Natural killer cell (primary cell): Measurements from ENCODE around the gene PIK3R5. TPM values are rescaled to one million over a fixed set of nuclear protein-coding genes. Genes with fewer than 3 reads are reported as not detected.

Experiments
- ATAC-seq, 3 donors: fragments of 150-1000 bp in 2 of 3; fragments of 200-7000 bp in 1 of 3; cut with Tn5 transposase; 1 replicate in 1 of 3; 2 replicates in 2 of 3; pipeline ENCODE4 v1.10.0; 2021; ENCODE audit warnings: mild to moderate bottlenecking in 2 of 3, moderate library complexity in 2 of 3
- DNase-seq, 2 donors: peaks; one replicate each; pipeline versions ENCODE4 v3.0.0 to v3.0.0-alpha.2; 2013 to 2021; ENCODE audit warnings: mixed read lengths in 1 of 2
- H3K27ac ChIP-seq: one replicate; pipeline ENCODE4 v1.5.1; 2013; ENCODE audit warnings: mild to moderate bottlenecking, low read length
- H3K27me3 ChIP-seq: one replicate; pipeline ENCODE4 v1.6.1; 2013; ENCODE audit warnings: low read length; ENCODE audit not compliant: control insufficient read depth, insufficient read depth
- H3K36me3 ChIP-seq: one replicate; pipeline ENCODE4 v1.6.1; 2013; ENCODE audit warnings: low read length; ENCODE audit not compliant: control insufficient read depth, insufficient read depth
- H3K4me1 ChIP-seq: one replicate; pipeline ENCODE4 v1.6.1; 2013; ENCODE audit warnings: low read length; ENCODE audit not compliant: control insufficient read depth, insufficient read depth
- H3K4me3 ChIP-seq: one replicate; pipeline ENCODE4 v1.5.1; 2013; ENCODE audit warnings: low read length
- H3K9me3 ChIP-seq: one replicate; pipeline ENCODE4 v1.6.1; 2013; ENCODE audit warnings: low read length; ENCODE audit not compliant: control insufficient read depth, insufficient read depth
- H3K27ac Mint-ChIP-seq, 2 donors: one replicate each; pipeline ENCODE4 v1.8.0; 2022; ENCODE audit warnings: mild to moderate bottlenecking in 2 of 2, mixed read lengths in 2 of 2, moderate library complexity in 1 of 2
- H3K27me3 Mint-ChIP-seq, 2 donors: one replicate each; pipeline ENCODE4 v1.8.0; 2022; ENCODE audit warnings: low read depth in 2 of 2, mixed read lengths in 2 of 2
- H3K36me3 Mint-ChIP-seq: one replicate; pipeline ENCODE4 v1.8.0; 2022; ENCODE audit warnings: mixed read lengths
- H3K4me1 Mint-ChIP-seq, 2 donors: one replicate each; pipeline ENCODE4 v1.8.0; 2022; ENCODE audit warnings: mixed read lengths in 2 of 2
- H3K4me3 Mint-ChIP-seq: one replicate; pipeline ENCODE4 v1.8.0; 2022; ENCODE audit warnings: mild to moderate bottlenecking, moderate library complexity, mixed read lengths
- H3K9me3 Mint-ChIP-seq, 2 donors: one replicate each; pipeline ENCODE4 v1.8.0; 2022; ENCODE audit warnings: mixed read lengths in 2 of 2
- WGBS: methylation state at CpG from one replicate; pipeline ENCODE4 v1.1.7; 2013; ENCODE audit warnings: missing lambda C conversion rate; ENCODE audit not compliant: insufficient coverage; 5-methylcytosine and 5-hydroxymethylcytosine counted together
- intact Hi-C: fragments of 100-400 bp; cut with micrococcal nuclease; formaldehyde crosslinking; loops from one replicate; pipeline ENCODE4 v1.14.2; 2022
- total RNA-seq, 4 donors: library from RNA; stranded (reverse); fragments of 120-200 nt in 1 of 4; gene quantifications; one replicate each; pipeline versions ENCODE4 v1.2.3 to v1.2.4, GENCODE V29; 2013 to 2022
- TF ChIP-seq, protein P1 (sequence below): fragments of 200-600 bp; IDR thresholded peaks from one replicate; pipeline ENCODE4 v1.8.0; 2022; ENCODE audit warnings: antibody characterized with exemption

Gene PIK3R5
- total RNA-seq, 3 donors from 2014 or later (not counting 1 experiment from before 2014, with no cell fraction given) = 254 to 364 (median 348) TPM

- Mint-ChIP-seq H3K9me3 (no peaks in the 10 kb centered on the region), H3K36me3 (peaks cover 7% of the 10 kb centered on the region), H3K27me3 (no peaks in the 10 kb centered on the region), H3K4me3 (no peak overlapping the region), H3K4me1 (peaks cover 68 to 79% of the 10 kb centered on the region in 2 donors), H3K27ac (peak overlapping the region; percentile 62 to 81)
- intact Hi-C loops = no loop called here
- Histone ChIP-seq H3K4me3 (no peak overlapping the region), H3K4me1 (peaks cover 46% of the 10 kb centered on the region), H3K9me3 (no peaks in the 10 kb centered on the region), H3K27ac (no peak overlapping the region), H3K27me3 (no peaks in the 10 kb centered on the region), H3K36me3 (peaks cover 37% of the 10 kb centered on the region)
- 94% methylated on average over 8 of the region's 8 CpGs for WGBS
- DNase-seq = no peak
- TF ChIP-seq, protein P1, sequence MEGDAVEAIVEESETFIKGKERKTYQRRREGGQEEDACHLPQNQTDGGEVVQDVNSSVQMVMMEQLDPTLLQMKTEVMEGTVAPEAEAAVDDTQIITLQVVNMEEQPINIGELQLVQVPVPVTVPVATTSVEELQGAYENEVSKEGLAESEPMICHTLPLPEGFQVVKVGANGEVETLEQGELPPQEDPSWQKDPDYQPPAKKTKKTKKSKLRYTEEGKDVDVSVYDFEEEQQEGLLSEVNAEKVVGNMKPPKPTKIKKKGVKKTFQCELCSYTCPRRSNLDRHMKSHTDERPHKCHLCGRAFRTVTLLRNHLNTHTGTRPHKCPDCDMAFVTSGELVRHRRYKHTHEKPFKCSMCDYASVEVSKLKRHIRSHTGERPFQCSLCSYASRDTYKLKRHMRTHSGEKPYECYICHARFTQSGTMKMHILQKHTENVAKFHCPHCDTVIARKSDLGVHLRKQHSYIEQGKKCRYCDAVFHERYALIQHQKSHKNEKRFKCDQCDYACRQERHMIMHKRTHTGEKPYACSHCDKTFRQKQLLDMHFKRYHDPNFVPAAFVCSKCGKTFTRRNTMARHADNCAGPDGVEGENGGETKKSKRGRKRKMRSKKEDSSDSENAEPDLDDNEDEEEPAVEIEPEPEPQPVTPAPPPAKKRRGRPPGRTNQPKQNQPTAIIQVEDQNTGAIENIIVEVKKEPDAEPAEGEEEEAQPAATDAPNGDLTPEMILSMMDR = no peak
- no peak for ATAC-seq
These were observed 51.0 kb downstream of the PIK3R5 start for GRCh38 chr17:8914554-8914953.

- H3K9me3 Mint-ChIP-seq = no peaks in the 10 kb centered on the region
- Histone ChIP-seq H3K4me3 (no peak overlapping the region), H3K27ac (no peak overlapping the region), H3K9me3 (no peaks in the 10 kb centered on the region), H3K27me3 (no peaks in the 10 kb centered on the region), H3K4me1 (peaks cover 45% of the 10 kb centered on the region), H3K36me3 (peaks cover 42% of the 10 kb centered on the region)
- H3K27me3 Mint-ChIP-seq = no peaks in the 10 kb centered on the region
- intact Hi-C loops = no loop called here
- H3K4me1 Mint-ChIP-seq = peaks cover 62 to 75% of the 10 kb centered on the region in 2 donors
- ATAC-seq = no peak
- 97% methylated on average over 4 of the region's 4 CpGs for WGBS
- H3K4me3 Mint-ChIP-seq = no peak overlapping the region
- DNase-seq = no peak
- TF ChIP-seq, protein P1 = no peak
- H3K27ac Mint-ChIP-seq = peak overlapping the region; percentile 62 to 81
- peaks cover 8% of the 10 kb centered on the region for H3K36me3 Mint-ChIP-seq
These were observed 51.6 kb downstream of the PIK3R5 start for GRCh38 chr17:8913879-8914278.

GRCh38 chr17:8913091-8913490, 52.4 kb downstream of the PIK3R5 start:
- TF ChIP-seq, protein P1 = no peak
- Histone ChIP-seq H3K27ac (no peak overlapping the region), H3K4me1 (peaks cover 45% of the 10 kb centered on the region), H3K27me3 (no peaks in the 10 kb centered on the region), H3K9me3 (no peaks in the 10 kb centered on the region), H3K4me3 (no peak overlapping the region), H3K36me3 (peaks cover 49% of the 10 kb centered on the region)
- no peak for DNase-seq
- Mint-ChIP-seq H3K4me1 (peaks cover 63 to 74% of the 10 kb centered on the region in 2 donors), H3K4me3 (no peak overlapping the region), H3K27me3 (no peaks in the 10 kb centered on the region), H3K9me3 (no peaks in the 10 kb centered on the region), H3K27ac (peak overlapping the region; percentile 62 to 86), H3K36me3 (peaks cover 16% of the 10 kb centered on the region)
- WGBS = 96% methylated on average over 6 of the region's 6 CpGs
- intact Hi-C loops = no loop called here
- ATAC-seq = no peak
